Testis (tissue), 2 donors: ENCODE results near the gene GLDN.
"Not testable (repeated sequence)": the region's sequence is repeated elsewhere in the genome, so short reads cannot be mapped to it uniquely, and the experiment has no call there.

Source experiments
- CTCF ChIP-seq, 3 experiments: fragments of 450-650 bp in 2 of 3; fragments of 200-600 bp in 1 of 3; sonication (generic) in 1 of 3; IDR thresholded peaks; one replicate each; pipeline ENCODE4 v1.5.1; 2016 to 2019; ENCODE audit warnings: antibody characterized with exemption in 3 of 3, mild to moderate bottlenecking in 2 of 3, moderate library complexity in 1 of 3
- POLR2A ChIP-seq: fragments of 450-650 bp; IDR thresholded peaks from one replicate; pipeline ENCODE4 v1.6.1; 2017; ENCODE audit warnings: antibody characterized with exemption, mild to moderate bottlenecking, moderate library complexity

GRCh38 chr15:51423040-51423439 is 81.6 kb downstream of the GLDN start:
- not testable (repeated sequence) for TF ChIP-seq CTCF (IDR thresholded peaks at IDR 0.05); POLR2A
